ENCODE results near the gene GPR157. TPM values are rescaled to one million over a fixed set of nuclear protein-coding genes. Genes with fewer than 3 reads are reported as not detected.
A peak's percentile ranks its signal among the peaks of the same experiment; 100 is the strongest.

GPR157 gene
- total and polyA plus RNA-seq, 2 of the 13 experiments (the other 11 are each of a cell fraction or from before 2014, with no cell fraction given) = 10.1 to 19.2 TPM

- no peak for TF ChIP-seq SMYD3 (CRISPR knock-in tag; IDR thresholded peaks at IDR 0.05)
- peak; percentile 63 for TF ChIP-seq MED1 (CRISPR knock-in tag; IDR thresholded peaks at IDR 0.05)
- no peak for TF ChIP-seq POLR2AphosphoS2 (IDR thresholded peaks at IDR 0.05; ENCODE audit: low read depth, low read length)
- TF ChIP-seq, protein P1, sequence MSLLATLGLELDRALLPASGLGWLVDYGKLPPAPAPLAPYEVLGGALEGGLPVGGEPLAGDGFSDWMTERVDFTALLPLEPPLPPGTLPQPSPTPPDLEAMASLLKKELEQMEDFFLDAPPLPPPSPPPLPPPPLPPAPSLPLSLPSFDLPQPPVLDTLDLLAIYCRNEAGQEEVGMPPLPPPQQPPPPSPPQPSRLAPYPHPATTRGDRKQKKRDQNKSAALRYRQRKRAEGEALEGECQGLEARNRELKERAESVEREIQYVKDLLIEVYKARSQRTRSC (CRISPR knock-in tag; IDR thresholded peaks at IDR 0.05; ENCODE audit: low read depth) = no peak
- TF ChIP-seq PPARG (CRISPR knock-in tag; conservative IDR thresholded peaks at IDR 0.05) = peak; percentile 50; the same call in 1 of the 2 replicates
- TF ChIP-seq ZBTB3 (CRISPR knock-in tag; IDR thresholded peaks at IDR 0.05; ENCODE audit: borderline replicate concordance, low read depth) = peak; percentile 62; the same call in 1 of the 2 replicates
- TF ChIP-seq ZNF615 (CRISPR knock-in tag; IDR thresholded peaks at IDR 0.05; ENCODE audit: borderline replicate concordance) = no peak
- TF ChIP-seq GATA4 (IDR thresholded peaks at IDR 0.05; ENCODE audit: borderline replicate concordance, low read depth) = no peak
- TF ChIP-seq ZNF274 (CRISPR knock-in tag; IDR thresholded peaks at IDR 0.05) = no peak
- no peak for TF ChIP-seq PAX8 (CRISPR knock-in tag; IDR thresholded peaks at IDR 0.05; ENCODE audit: borderline replicate concordance)
- TF ChIP-seq MLXIP (CRISPR knock-in tag; IDR thresholded peaks at IDR 0.05; ENCODE audit: borderline replicate concordance) = no peak
- peak; percentile 37; the same call in 1 of the 2 replicates for TF ChIP-seq HOXA5 (CRISPR knock-in tag; IDR thresholded peaks at IDR 0.05)
- peak; percentile 30; the same call in 1 of the 2 replicates for TF ChIP-seq ZNF441 (CRISPR knock-in tag; IDR thresholded peaks at IDR 0.05; ENCODE audit: borderline replicate concordance)
- TF ChIP-seq CCAR2 (optimal IDR thresholded peaks at IDR 0.05; ENCODE audit: low read depth, low read length) = no peak
- no peak for TF ChIP-seq FOXC1 (CRISPR knock-in tag; IDR thresholded peaks at IDR 0.05; ENCODE audit: borderline replicate concordance)
- TF ChIP-seq ZNF256 (CRISPR knock-in tag; conservative IDR thresholded peaks at IDR 0.05) = no peak
- TF ChIP-seq SCMH1 (CRISPR knock-in tag; IDR thresholded peaks at IDR 0.05; ENCODE audit: borderline replicate concordance) = no peak
- TF ChIP-seq NFIC (IDR thresholded peaks at IDR 0.05; ENCODE audit: low read length) = no peak
- peak; percentile 71 for TF ChIP-seq ERF (CRISPR knock-in tag; IDR thresholded peaks at IDR 0.05)
- TF ChIP-seq ZSCAN31 (CRISPR knock-in tag; IDR thresholded peaks at IDR 0.05; ENCODE audit: low read depth) = no peak
These were observed 28.3 kb downstream of the GPR157 start (continued) for GRCh38 chr1:9100471-9101043.

All from HepG2 (cell line).